GM23338 (cell line): ENCODE data around the gene DLX3. TPM values are rescaled to one million over a fixed set of nuclear protein-coding genes. Genes with fewer than 3 reads are reported as not detected.
A peak's percentile ranks its signal among the peaks of the same experiment; 100 is the strongest.

ENCODE experiments used
- ATAC-seq: fragments of 200-7000 bp; cut with Tn5 transposase; 3 replicates; pipeline ENCODE4 v1.9.1; 2020
- DNase-seq: peaks from one replicate; pipeline ENCODE4 v3.0.0-alpha.2; 2015; ENCODE audit warnings: low spot score
- H2AFZ ChIP-seq: fragments of 200-600 bp; sonication (generic); 2 replicates; pipeline ENCODE4 v1.8.0; 2016; ENCODE audit warnings: antibody characterized with exemption, mild to moderate bottlenecking, moderate library complexity
- H3F3A ChIP-seq: fragments of 200-600 bp; sonication (generic); replicated peaks from 2 replicates; pipeline ENCODE4 v1.8.0; 2017; ENCODE audit warnings: antibody characterized with exemption, mixed run types, low read depth
- H3K27ac ChIP-seq: fragments of 200-600 bp; sonication (generic); 2 replicates; pipeline ENCODE4 v1.6.1; 2016; ENCODE audit warnings: low read depth
- H3K27me3 ChIP-seq: fragments of 200-600 bp; sonication (generic); 2 replicates; pipeline ENCODE4 v1.8.0; 2016; ENCODE audit warnings: mild to moderate bottlenecking, mixed run types, moderate library complexity; ENCODE audit not compliant: insufficient read depth
- H3K36me3 ChIP-seq: fragments of 200-600 bp; sonication (generic); 2 replicates; pipeline ENCODE4 v1.8.0; 2016; ENCODE audit warnings: mild to moderate bottlenecking; ENCODE audit not compliant: insufficient read depth
- H3K4me1 ChIP-seq: fragments of 200-600 bp; sonication (generic); 2 replicates; pipeline ENCODE4 v1.8.0; 2016; ENCODE audit warnings: mild to moderate bottlenecking, moderate library complexity; ENCODE audit not compliant: insufficient read depth
- H3K4me2 ChIP-seq: fragments of 200-600 bp; sonication (generic); 2 replicates; pipeline ENCODE4 v1.7.1; 2017; ENCODE audit warnings: mixed run types
- H3K4me3 ChIP-seq: fragments of 200-600 bp; sonication (generic); 2 replicates; pipeline ENCODE4 v1.6.1; 2016; ENCODE audit warnings: mixed run types
- H3K79me2 ChIP-seq: fragments of 200-600 bp; sonication (generic); replicated peaks from 2 replicates; pipeline ENCODE4 v1.8.0; 2017; ENCODE audit warnings: mild to moderate bottlenecking; ENCODE audit not compliant: insufficient read depth
- H3K9me2 ChIP-seq: fragments of 200-600 bp; sonication (generic); 2 replicates; pipeline ENCODE4 v1.8.0; 2017; ENCODE audit not compliant: insufficient read depth
- H4K20me1 ChIP-seq: fragments of 200-600 bp; sonication (generic); replicated peaks from 2 replicates; pipeline ENCODE4 v1.8.0; 2017; ENCODE audit warnings: mild to moderate bottlenecking; ENCODE audit not compliant: insufficient read depth
- H3K27ac Mint-ChIP-seq: 2 replicates; pipeline ENCODE4 v1.8.0; 2020; ENCODE audit warnings: inconsistent platforms, mild to moderate bottlenecking, moderate library complexity, mixed read lengths
- H3K27me3 Mint-ChIP-seq: 3 replicates; pipeline ENCODE4 v1.8.0; 2022; ENCODE audit warnings: low read depth, mild to moderate bottlenecking, moderate library complexity, mixed read lengths, inconsistent platforms; ENCODE audit not compliant: insufficient read depth, poor library complexity
- H3K36me3 Mint-ChIP-seq: 3 replicates; pipeline ENCODE4 v1.8.0; 2021; ENCODE audit warnings: low read depth, mild to moderate bottlenecking, inconsistent platforms, moderate library complexity, mixed read lengths
- H3K4me1 Mint-ChIP-seq: 3 replicates; pipeline ENCODE4 v1.8.0; 2020; ENCODE audit warnings: mild to moderate bottlenecking, inconsistent platforms, mixed read lengths
- H3K4me3 Mint-ChIP-seq: 3 replicates; pipeline ENCODE4 v1.8.0; 2021; ENCODE audit warnings: moderate library complexity, mild to moderate bottlenecking, inconsistent platforms, mixed read lengths
- H3K9me3 Mint-ChIP-seq: 3 replicates; pipeline ENCODE4 v1.8.0; 2020; ENCODE audit warnings: moderate library complexity, mild to moderate bottlenecking, inconsistent platforms, mixed read lengths
- CREB1 ChIP-seq: fragments of 250-450 bp; sonication (Bioruptor Pico); IDR thresholded peaks from 2 replicates; pipeline ENCODE4 v1.5.0; 2020; ENCODE audit warnings: low read depth, mild to moderate bottlenecking, moderate library complexity
- EZH2 ChIP-seq: fragments of 200-600 bp; sonication (generic); IDR thresholded peaks from one replicate; pipeline ENCODE4 v1.8.0; 2017; ENCODE audit warnings: antibody characterized with exemption, mild to moderate bottlenecking, low read depth; ENCODE audit not compliant: unreplicated experiment
- EZH2phosphoT487 ChIP-seq: fragments of 200-600 bp; sonication (generic); IDR thresholded peaks from one replicate; pipeline ENCODE4 v1.8.1; 2018; ENCODE audit warnings: antibody characterized with exemption; ENCODE audit not compliant: unreplicated experiment
- JUNB ChIP-seq: IDR thresholded peaks from one replicate; pipeline ENCODE4 v1.6.1; 2016; ENCODE audit warnings: antibody characterized with exemption; ENCODE audit not compliant: unreplicated experiment
- POLR2AphosphoS5 ChIP-seq: IDR thresholded peaks from 2 replicates; pipeline ENCODE4 v1.6.1; 2016; ENCODE audit warnings: antibody characterized with exemption, low read depth
- STAT1 ChIP-seq: IDR thresholded peaks from one replicate; pipeline ENCODE4 v1.6.1; 2016; ENCODE audit warnings: antibody characterized with exemption; ENCODE audit not compliant: unreplicated experiment
- ZNF114 ChIP-seq: fragments of 250-450 bp; sonication (Bioruptor Pico); IDR thresholded peaks from 2 replicates; pipeline ENCODE4 v1.5.0; 2020; ENCODE audit warnings: mild to moderate bottlenecking, moderate library complexity
- ZNF331 ChIP-seq: fragments of 250-450 bp; sonication (Bioruptor Pico); IDR thresholded peaks from 2 replicates; pipeline ENCODE4 v1.5.0; 2020; ENCODE audit warnings: low read depth, mild to moderate bottlenecking, moderate library complexity
- polyA plus RNA-seq: library from polyadenylated mRNA; unstranded; fragments of >200 nt; fragmentation: Nextera tagmentation; extraction: Ambion mirVana; gene quantifications from 2 replicates; pipeline ENCODE4 v1.2.1, GENCODE V29; 2016
- total RNA-seq: library from RNA; depleted of rRNA; stranded (reverse); fragments of >200 nt; shearing (Covaris generic); gene quantifications from 2 replicates; pipeline ENCODE4 v1.2.3, GENCODE V29; 2014
- TF ChIP-seq, protein P1 (sequence below): IDR thresholded peaks from 2 replicates; pipeline ENCODE4 v1.6.1; 2016; ENCODE audit warnings: antibody characterized with exemption
- TF ChIP-seq, protein P2 (sequence below): IDR thresholded peaks from one replicate; pipeline ENCODE4 v1.6.1; 2018; ENCODE audit warnings: antibody characterized with exemption; ENCODE audit not compliant: unreplicated experiment
- TF ChIP-seq, protein P3 (sequence below), 2 experiments: fragments of 200-600 bp in 1 of 2; sonication (generic) in 1 of 2; conservative IDR thresholded peaks; 2 replicates each; pipeline versions ENCODE4 v1.5.1 to v1.6.1; 2016 to 2017; ENCODE audit warnings: antibody characterized with exemption in 2 of 2, low read depth in 2 of 2, mild to moderate bottlenecking in 2 of 2, moderate library complexity in 1 of 2

Gene DLX3
- total and polyA plus RNA-seq, 2 experiments from 2014 or later: 0.14 to 0.27 TPM

DNA sequence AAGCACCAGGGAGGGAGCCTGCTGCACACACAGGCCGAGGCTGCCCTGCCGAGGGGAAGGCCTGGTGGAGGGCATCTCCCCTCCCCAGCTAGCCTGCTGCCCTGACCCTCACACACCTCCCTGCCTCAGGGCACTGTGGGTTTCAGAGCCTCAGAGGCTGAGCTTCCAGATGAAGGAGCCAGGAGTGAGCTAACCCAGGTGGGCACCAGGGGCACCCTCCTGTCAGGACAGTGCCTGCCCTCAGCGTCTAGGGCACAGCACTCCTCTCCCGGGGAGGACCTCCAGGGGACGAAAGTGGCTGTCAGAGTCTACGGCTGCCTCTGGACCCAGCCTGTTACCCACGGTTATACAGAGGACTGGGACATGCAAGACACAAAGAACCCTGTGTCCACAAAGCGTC is 48.8 kb downstream of the DLX3 start:
- no peak for DNase-seq
- no peak for TF ChIP-seq CREB1
- no peak for TF ChIP-seq EZH2phosphoT487
- TF ChIP-seq, protein P1, sequence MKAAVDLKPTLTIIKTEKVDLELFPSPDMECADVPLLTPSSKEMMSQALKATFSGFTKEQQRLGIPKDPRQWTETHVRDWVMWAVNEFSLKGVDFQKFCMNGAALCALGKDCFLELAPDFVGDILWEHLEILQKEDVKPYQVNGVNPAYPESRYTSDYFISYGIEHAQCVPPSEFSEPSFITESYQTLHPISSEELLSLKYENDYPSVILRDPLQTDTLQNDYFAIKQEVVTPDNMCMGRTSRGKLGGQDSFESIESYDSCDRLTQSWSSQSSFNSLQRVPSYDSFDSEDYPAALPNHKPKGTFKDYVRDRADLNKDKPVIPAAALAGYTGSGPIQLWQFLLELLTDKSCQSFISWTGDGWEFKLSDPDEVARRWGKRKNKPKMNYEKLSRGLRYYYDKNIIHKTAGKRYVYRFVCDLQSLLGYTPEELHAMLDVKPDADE: no peak
- no peak for TF ChIP-seq EZH2
- TF ChIP-seq POLR2AphosphoS5: no peak
- TF ChIP-seq, protein P2, sequence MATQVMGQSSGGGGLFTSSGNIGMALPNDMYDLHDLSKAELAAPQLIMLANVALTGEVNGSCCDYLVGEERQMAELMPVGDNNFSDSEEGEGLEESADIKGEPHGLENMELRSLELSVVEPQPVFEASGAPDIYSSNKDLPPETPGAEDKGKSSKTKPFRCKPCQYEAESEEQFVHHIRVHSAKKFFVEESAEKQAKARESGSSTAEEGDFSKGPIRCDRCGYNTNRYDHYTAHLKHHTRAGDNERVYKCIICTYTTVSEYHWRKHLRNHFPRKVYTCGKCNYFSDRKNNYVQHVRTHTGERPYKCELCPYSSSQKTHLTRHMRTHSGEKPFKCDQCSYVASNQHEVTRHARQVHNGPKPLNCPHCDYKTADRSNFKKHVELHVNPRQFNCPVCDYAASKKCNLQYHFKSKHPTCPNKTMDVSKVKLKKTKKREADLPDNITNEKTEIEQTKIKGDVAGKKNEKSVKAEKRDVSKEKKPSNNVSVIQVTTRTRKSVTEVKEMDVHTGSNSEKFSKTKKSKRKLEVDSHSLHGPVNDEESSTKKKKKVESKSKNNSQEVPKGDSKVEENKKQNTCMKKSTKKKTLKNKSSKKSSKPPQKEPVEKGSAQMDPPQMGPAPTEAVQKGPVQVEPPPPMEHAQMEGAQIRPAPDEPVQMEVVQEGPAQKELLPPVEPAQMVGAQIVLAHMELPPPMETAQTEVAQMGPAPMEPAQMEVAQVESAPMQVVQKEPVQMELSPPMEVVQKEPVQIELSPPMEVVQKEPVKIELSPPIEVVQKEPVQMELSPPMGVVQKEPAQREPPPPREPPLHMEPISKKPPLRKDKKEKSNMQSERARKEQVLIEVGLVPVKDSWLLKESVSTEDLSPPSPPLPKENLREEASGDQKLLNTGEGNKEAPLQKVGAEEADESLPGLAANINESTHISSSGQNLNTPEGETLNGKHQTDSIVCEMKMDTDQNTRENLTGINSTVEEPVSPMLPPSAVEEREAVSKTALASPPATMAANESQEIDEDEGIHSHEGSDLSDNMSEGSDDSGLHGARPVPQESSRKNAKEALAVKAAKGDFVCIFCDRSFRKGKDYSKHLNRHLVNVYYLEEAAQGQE: no peak
- Histone ChIP-seq H3F3A (no peaks in the 10 kb centered on the region), H3K36me3 (no peaks in the 10 kb centered on the region), H3K79me2 (no peaks in the 10 kb centered on the region), H3K4me1 (no peaks in the 10 kb centered on the region), H4K20me1 (no peaks in the 10 kb centered on the region), H3K9me2 (no peaks in the 10 kb centered on the region), H3K4me2 (no peak overlapping the region), H3K27ac (no peak overlapping the region), H2AFZ (no peak overlapping the region), H3K27me3 (no peaks in the 10 kb centered on the region; the same call in 1 of the 2 replicates), H3K4me3 (no peak overlapping the region)
- no peak overlapping the region for H3K4me3 Mint-ChIP-seq
- H3K9me3 Mint-ChIP-seq: no peaks in the 10 kb centered on the region
- ATAC-seq: no peak
- H3K27ac Mint-ChIP-seq: no peak overlapping the region
- H3K36me3 Mint-ChIP-seq: no peaks in the 10 kb centered on the region
- H3K4me1 Mint-ChIP-seq: peaks cover 8% of the 10 kb centered on the region; the same call in 2 of the 3 replicates
- peaks cover 15% of the 10 kb centered on the region for H3K27me3 Mint-ChIP-seq

DNA sequence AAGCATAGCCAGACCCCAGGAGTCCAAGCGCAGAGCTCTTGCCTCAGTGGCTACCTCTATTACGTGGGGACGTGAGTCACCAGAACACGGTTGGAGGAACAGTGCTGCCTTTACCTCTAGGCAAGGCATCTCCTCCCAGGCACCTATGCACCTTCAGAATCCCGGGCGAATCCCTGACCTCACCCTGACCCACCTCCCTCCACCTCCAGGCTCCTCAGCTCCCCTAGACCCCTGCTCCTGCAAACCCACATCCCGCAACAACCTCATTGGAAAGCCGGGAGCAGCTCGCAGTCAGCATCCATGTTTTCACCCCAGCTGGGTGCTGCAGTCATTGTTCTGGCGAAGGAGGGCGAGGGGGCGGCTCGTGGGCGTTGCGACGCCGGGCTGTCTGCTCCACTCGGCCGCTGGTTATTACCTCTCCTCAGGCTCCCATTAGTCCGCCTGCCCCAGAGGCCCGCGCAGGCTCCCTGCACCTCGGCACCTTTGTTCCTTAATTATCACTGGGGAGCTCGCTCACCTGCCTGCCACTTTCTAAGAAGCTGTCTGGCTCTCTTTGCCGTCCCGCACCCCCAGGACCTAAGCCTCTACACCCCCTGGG is 50.7 kb downstream of the DLX3 start:
- no peaks in the 10 kb centered on the region for H4K20me1 ChIP-seq
- Mint-ChIP-seq H3K9me3 (no peaks in the 10 kb centered on the region), H3K4me1 (peaks cover 8% of the 10 kb centered on the region; the same call in 2 of the 3 replicates), H3K36me3 (no peaks in the 10 kb centered on the region), H3K4me3 (no peak overlapping the region), H3K27ac (no peak overlapping the region), H3K27me3 (peaks cover 20% of the 10 kb centered on the region)
- no peak overlapping the region; the same call in 1 of the 2 replicates for H3K4me2 ChIP-seq
- no peak overlapping the region for H3K4me3 ChIP-seq
- H3K4me1 ChIP-seq: no peaks in the 10 kb centered on the region
- H3K27me3 ChIP-seq: no peaks in the 10 kb centered on the region; the same call in 1 of the 2 replicates
- no peak for TF ChIP-seq ZNF331 (CRISPR knock-in tag)
- no peak for TF ChIP-seq ZNF114 (CRISPR knock-in tag)
- TF ChIP-seq, protein P1: no peak
- TF ChIP-seq STAT1: no peak
- no peak for TF ChIP-seq JUNB
- TF ChIP-seq EZH2: no peak
- TF ChIP-seq, protein P3, sequence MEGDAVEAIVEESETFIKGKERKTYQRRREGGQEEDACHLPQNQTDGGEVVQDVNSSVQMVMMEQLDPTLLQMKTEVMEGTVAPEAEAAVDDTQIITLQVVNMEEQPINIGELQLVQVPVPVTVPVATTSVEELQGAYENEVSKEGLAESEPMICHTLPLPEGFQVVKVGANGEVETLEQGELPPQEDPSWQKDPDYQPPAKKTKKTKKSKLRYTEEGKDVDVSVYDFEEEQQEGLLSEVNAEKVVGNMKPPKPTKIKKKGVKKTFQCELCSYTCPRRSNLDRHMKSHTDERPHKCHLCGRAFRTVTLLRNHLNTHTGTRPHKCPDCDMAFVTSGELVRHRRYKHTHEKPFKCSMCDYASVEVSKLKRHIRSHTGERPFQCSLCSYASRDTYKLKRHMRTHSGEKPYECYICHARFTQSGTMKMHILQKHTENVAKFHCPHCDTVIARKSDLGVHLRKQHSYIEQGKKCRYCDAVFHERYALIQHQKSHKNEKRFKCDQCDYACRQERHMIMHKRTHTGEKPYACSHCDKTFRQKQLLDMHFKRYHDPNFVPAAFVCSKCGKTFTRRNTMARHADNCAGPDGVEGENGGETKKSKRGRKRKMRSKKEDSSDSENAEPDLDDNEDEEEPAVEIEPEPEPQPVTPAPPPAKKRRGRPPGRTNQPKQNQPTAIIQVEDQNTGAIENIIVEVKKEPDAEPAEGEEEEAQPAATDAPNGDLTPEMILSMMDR (conservative IDR thresholded peaks at IDR 0.05; ENCODE audit: low read depth in 2 of 2): no peak
- no peaks in the 10 kb centered on the region for H3K9me2 ChIP-seq
- ATAC-seq (peak; percentile 87), DNase-seq (peak; percentile 49)
- H3K79me2 ChIP-seq: no peaks in the 10 kb centered on the region
- no peak overlapping the region for H3K27ac ChIP-seq
- peak overlapping the region; percentile 89 for H2AFZ ChIP-seq
- H3K36me3 ChIP-seq: no peaks in the 10 kb centered on the region
- H3F3A ChIP-seq: no peaks in the 10 kb centered on the region
